K562 (cell line): Measurements from ENCODE around the gene GPR37L1. TPM values are rescaled to one million over a fixed set of nuclear protein-coding genes. Genes with fewer than 3 reads are reported as not detected.

ENCODE experiments used
- CREB1 ChIP-seq, 2 experiments: sonication (generic) in 1 of 2; formaldehyde crosslinking in 1 of 2; IDR thresholded peaks; 2 replicates each; pipeline versions ENCODE4 v1.6.1 to v1.8.0; 2012 to 2022; ENCODE audit warnings: inconsistent platforms in 1 of 2, mild to moderate bottlenecking in 1 of 2, missing genetic modification reagents in 1 of 2, moderate library complexity in 1 of 2
- ELF1 ChIP-seq: fragments of 200-800 bp; sonication (Bioruptor generic); IDR thresholded peaks from 2 replicates; pipeline ENCODE4 v1.6.1; 2016; ENCODE audit warnings: missing genetic modification characterization, missing compliant biosample characterization
- FUS ChIP-seq: fragments of 200-400 bp; formaldehyde crosslinking; optimal IDR thresholded peaks from 2 replicates; pipeline ENCODE3; 2017; ENCODE audit warnings: low read depth, low read length
- HNRNPK ChIP-seq: fragments of 200-400 bp; formaldehyde crosslinking; IDR thresholded peaks from one replicate; pipeline ENCODE4 v1.6.1; 2018; ENCODE audit warnings: mild to moderate bottlenecking, low read depth, low read length; ENCODE audit not compliant: poor library complexity, severe bottlenecking
- HNRNPUL1 ChIP-seq: fragments of 200-400 bp; formaldehyde crosslinking; IDR thresholded peaks from 2 replicates; pipeline ENCODE4 v1.6.1; 2017; ENCODE audit warnings: low read length
- KAT8 ChIP-seq: fragments of 450-650 bp; IDR thresholded peaks from 2 replicates; pipeline ENCODE4 v1.6.1; 2016; ENCODE audit warnings: low read depth, mild to moderate bottlenecking
- KDM4B ChIP-seq, 2 experiments: fragments of 450-650 bp in 1 of 2; sonication (generic) in 1 of 2; IDR thresholded peaks; 2 replicates each; pipeline ENCODE4 v1.6.1; 2016 to 2017; ENCODE audit warnings: borderline replicate concordance in 2 of 2, antibody characterized with exemption in 1 of 2, low read depth in 1 of 2, mild to moderate bottlenecking in 1 of 2
- MEF2D ChIP-seq: conservative IDR thresholded peaks from 2 replicates; pipeline ENCODE4 v1.6.1; 2016; ENCODE audit warnings: low read depth, missing genetic modification characterization, missing compliant biosample characterization
- NONO ChIP-seq, 2 experiments: fragments of 200-400 bp in 1 of 2; fragments of 450-650 bp in 1 of 2; formaldehyde crosslinking in 1 of 2; IDR thresholded peaks; 2 replicates each; pipeline ENCODE4 v1.6.1; 2017; ENCODE audit warnings: low read depth in 2 of 2, mild to moderate bottlenecking in 2 of 2, moderate library complexity in 2 of 2, low read length in 1 of 2
- NR1H2 ChIP-seq: sonication (generic); formaldehyde crosslinking; IDR thresholded peaks from 2 replicates; pipeline ENCODE4 v1.4.0; 2020; ENCODE audit warnings: mild to moderate bottlenecking, missing genetic modification reagents
- NR2C1 ChIP-seq, 2 experiments: fragments of 450-650 bp; IDR thresholded peaks; 2 replicates each; pipeline ENCODE4 v1.6.1; 2017; ENCODE audit warnings: mild to moderate bottlenecking in 2 of 2, antibody characterized with exemption in 1 of 2, inconsistent platforms in 1 of 2, missing compliant biosample characterization in 1 of 2, missing genetic modification characterization in 1 of 2
- NR2F6 ChIP-seq: fragments of 450-650 bp; formaldehyde crosslinking; IDR thresholded peaks from 2 replicates; pipeline ENCODE4 v1.4.0; 2020; ENCODE audit warnings: mild to moderate bottlenecking
- PCBP2 ChIP-seq: fragments of 200-400 bp; formaldehyde crosslinking; IDR thresholded peaks from 2 replicates; pipeline ENCODE4 v1.6.1; 2018; ENCODE audit warnings: low read length, low read depth, mild to moderate bottlenecking, moderate library complexity; ENCODE audit not compliant: poor library complexity, severe bottlenecking
- PHF8 ChIP-seq: fragments of 200-600 bp; sonication (generic); IDR thresholded peaks from 2 replicates; pipeline ENCODE4 v1.6.1; 2012; ENCODE audit warnings: mixed run types, mild to moderate bottlenecking, inconsistent platforms, low read length, moderate library complexity, borderline replicate concordance
- POU5F1 ChIP-seq: fragments of 150-350 bp; IDR thresholded peaks from 2 replicates; pipeline ENCODE4 v1.6.1; 2014; ENCODE audit warnings: borderline replicate concordance, low read length, low read depth, mild to moderate bottlenecking; ENCODE audit not compliant: partially characterized antibody
- PRMT5 ChIP-seq: sonication (generic); formaldehyde crosslinking; IDR thresholded peaks from 2 replicates; pipeline ENCODE4 v1.5.0; 2020; ENCODE audit warnings: missing genetic modification reagents
- PYGO2 ChIP-seq: fragments of 450-650 bp; IDR thresholded peaks from 2 replicates; pipeline ENCODE4 v1.6.1; 2016; ENCODE audit warnings: mild to moderate bottlenecking, missing genetic modification characterization, moderate library complexity, missing compliant biosample characterization
- SMARCA4 ChIP-seq: fragments of 450-650 bp; IDR thresholded peaks from 2 replicates; pipeline ENCODE4 v1.6.1; 2016
- SOX6 ChIP-seq: fragments of 450-650 bp; IDR thresholded peaks from 2 replicates; pipeline ENCODE4 v1.6.1; 2014; ENCODE audit warnings: mild to moderate bottlenecking
- STAT5B ChIP-seq: fragments of 250-450 bp; sonication (Bioruptor Pico); IDR thresholded peaks from 2 replicates; pipeline ENCODE4 v1.8.0; 2021; ENCODE audit warnings: mild to moderate bottlenecking, inconsistent platforms
- TAF15 ChIP-seq: fragments of 200-400 bp; formaldehyde crosslinking; IDR thresholded peaks from 2 replicates; pipeline ENCODE4 v1.6.1; 2017; ENCODE audit warnings: mild to moderate bottlenecking, low read depth, low read length, moderate library complexity
- TGIF2 ChIP-seq: sonication (generic); formaldehyde crosslinking; IDR thresholded peaks from 2 replicates; pipeline ENCODE4 v1.8.1; 2022; ENCODE audit warnings: mild to moderate bottlenecking, missing genetic modification reagents, moderate library complexity
- XRCC3 ChIP-seq: fragments of 450-650 bp; IDR thresholded peaks from 2 replicates; pipeline ENCODE4 v1.6.1; 2017; ENCODE audit warnings: mild to moderate bottlenecking, moderate library complexity
- ZKSCAN3 ChIP-seq: fragments of 250-450 bp; sonication (Bioruptor Pico); IDR thresholded peaks from 2 replicates; pipeline ENCODE4 v1.4.0; 2020
- polyA plus RNA-seq, 8 experiments: library from polyadenylated mRNA; depleted of rRNA in 4 of 8; stranded (reverse) in 5 of 8; unstranded in 3 of 8; fragments of >200 nt; fragmentation: Nextera tagmentation in 2 of 8; fragmentation: Illumina TruSeq in 1 of 8; extraction: Ambion mirVana in 2 of 8; extraction: Trizol in 1 of 8; gene quantifications; 2 replicates each; pipeline versions ENCODE4 v1.2.1 to v1.2.3, GENCODE V29; 2011 to 2014; ENCODE audit warnings: inconsistent platforms in 1 of 8, missing spikeins in 1 of 8
- total RNA-seq, 7 experiments: library from RNA; depleted of rRNA in 6 of 7; stranded (reverse); fragments of >200 nt in 6 of 7; fragmentation: Illumina TruSeq in 2 of 7; extraction: Trizol in 2 of 7; gene quantifications; 2 replicates each; pipeline versions ENCODE4 v1.2.1 to v1.2.3, GENCODE V29; 2011 to 2021; ENCODE audit warnings: low replicate concordance in 1 of 7
- TF ChIP-seq, protein P1 (sequence below): IDR thresholded peaks from 2 replicates; pipeline ENCODE4 v1.6.1; 2016; ENCODE audit warnings: missing genetic modification characterization, missing compliant biosample characterization
- TF ChIP-seq, protein P2 (sequence below): sonication (generic); formaldehyde crosslinking; IDR thresholded peaks from 2 replicates; pipeline ENCODE4 v1.8.0; 2022; ENCODE audit warnings: missing genetic modification reagents, mild to moderate bottlenecking, moderate library complexity, borderline replicate concordance

The GPR37L1 gene
- total and polyA plus RNA-seq, 9 of the 15 experiments (the other 6 are each of a cell fraction or from before 2014, with no cell fraction given), result not detected

DNA sequence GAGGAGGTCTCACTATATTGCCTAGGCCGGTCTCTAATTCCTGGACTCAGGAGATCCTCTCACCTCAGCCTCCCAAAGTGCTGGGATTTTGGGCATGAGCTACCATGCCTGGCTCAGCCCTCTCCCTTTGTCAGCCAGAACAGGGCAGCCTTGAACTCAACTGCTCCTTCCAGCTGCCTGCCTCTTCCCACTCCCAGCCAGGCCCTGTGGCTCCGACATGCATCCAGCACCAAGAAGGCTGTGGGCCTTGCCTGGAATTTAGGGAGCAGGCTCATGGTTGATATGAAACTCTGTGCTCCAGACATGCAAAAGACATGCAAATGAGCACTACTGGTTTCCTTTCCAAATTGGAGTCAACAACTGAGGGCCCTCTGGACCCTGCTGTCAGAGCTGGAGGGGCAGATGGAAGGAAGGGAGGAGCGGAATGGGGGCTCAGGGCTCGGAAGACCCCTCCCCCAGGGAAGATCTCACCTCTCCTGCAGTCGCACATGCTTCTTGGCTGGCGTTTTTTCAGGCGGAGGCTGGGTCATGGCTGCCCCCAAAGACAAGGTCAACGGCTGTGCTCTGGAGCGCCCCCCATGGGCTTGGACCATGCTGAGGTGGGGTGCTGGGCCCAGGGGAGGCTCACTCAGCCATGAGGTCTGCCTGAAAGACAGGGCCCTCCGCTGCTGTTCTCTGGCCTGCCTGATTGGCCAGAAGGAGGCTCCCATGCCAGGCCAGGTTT lies 36.3 kb downstream of the GPR37L1 start (continued):
- TF ChIP-seq NR2C1 (IDR thresholded peaks at IDR 0.05) (peak; percentile 77; the same call in 1 of the 2 replicates), NR2C1 (tag; IDR thresholded peaks at IDR 0.05) (peak; percentile 86), NONO (IDR thresholded peaks at IDR 0.05; ENCODE audit: low read depth in 2 of 2, low read length in 1 of 2) (peak in 1 of 2 experiments; percentile 72; a peak in 1 of 4 replicates), TGIF2 (CRISPR knock-in tag) (no peak; the same call in 1 of the 2 replicates), MEF2D (tag) (0 out of 2 replicates have a peak, but pooled peaks have one; percentile 12), KDM4B (IDR thresholded peaks at IDR 0.05; ENCODE audit: borderline replicate concordance in 2 of 2, low read depth in 1 of 2) (0 out of 4 replicates have a peak, but pooled peaks of 1 of the 2 experiments have one; percentile 9), SMARCA4 (peak; percentile 69; the same call in 1 of the 2 replicates), TAF15 (no peak), ZKSCAN3 (CRISPR knock-in tag) (no peak), CREB1 (IDR thresholded peaks at IDR 0.05) (0 out of 2 replicates have a peak, but pooled peaks have one; percentile 25), CREB1 (CRISPR knock-in tag; IDR thresholded peaks at IDR 0.05) (peak; percentile 72; the same call in 1 of the 2 replicates), PCBP2 (no peak), HNRNPUL1 (no peak), ELF1 (tag) (no peak), KAT8 (no peak), NR1H2 (CRISPR knock-in tag) (no peak), STAT5B (CRISPR knock-in tag) (no peak), XRCC3 (no peak), FUS (no peak), HNRNPK (no peak), SOX6 (no peak; the same call in 1 of the 2 replicates), NR2F6 (no peak), PHF8 (peak; percentile 30; the same call in 1 of the 2 replicates), PYGO2 (tag) (no peak), PRMT5 (no peak), POU5F1 (no peak)
- TF ChIP-seq, protein P1, sequence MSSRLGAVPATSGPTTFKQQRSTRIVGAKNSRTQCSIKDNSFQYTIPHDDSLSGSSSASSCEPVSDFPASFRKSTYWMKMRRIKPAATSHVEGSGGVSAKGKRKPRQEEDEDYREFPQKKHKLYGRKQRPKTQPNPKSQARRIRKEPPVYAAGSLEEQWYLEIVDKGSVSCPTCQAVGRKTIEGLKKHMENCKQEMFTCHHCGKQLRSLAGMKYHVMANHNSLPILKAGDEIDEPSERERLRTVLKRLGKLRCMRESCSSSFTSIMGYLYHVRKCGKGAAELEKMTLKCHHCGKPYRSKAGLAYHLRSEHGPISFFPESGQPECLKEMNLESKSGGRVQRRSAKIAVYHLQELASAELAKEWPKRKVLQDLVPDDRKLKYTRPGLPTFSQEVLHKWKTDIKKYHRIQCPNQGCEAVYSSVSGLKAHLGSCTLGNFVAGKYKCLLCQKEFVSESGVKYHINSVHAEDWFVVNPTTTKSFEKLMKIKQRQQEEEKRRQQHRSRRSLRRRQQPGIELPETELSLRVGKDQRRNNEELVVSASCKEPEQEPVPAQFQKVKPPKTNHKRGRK, result no peak
- TF ChIP-seq, protein P2, sequence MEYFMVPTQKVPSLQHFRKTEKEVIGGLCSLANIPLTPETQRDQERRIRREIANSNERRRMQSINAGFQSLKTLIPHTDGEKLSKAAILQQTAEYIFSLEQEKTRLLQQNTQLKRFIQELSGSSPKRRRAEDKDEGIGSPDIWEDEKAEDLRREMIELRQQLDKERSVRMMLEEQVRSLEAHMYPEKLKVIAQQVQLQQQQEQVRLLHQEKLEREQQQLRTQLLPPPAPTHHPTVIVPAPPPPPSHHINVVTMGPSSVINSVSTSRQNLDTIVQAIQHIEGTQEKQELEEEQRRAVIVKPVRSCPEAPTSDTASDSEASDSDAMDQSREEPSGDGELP (CRISPR knock-in tag), result peak; percentile 85; the same call in 1 of the 2 replicates
